GM12875 (cell line): ENCODE results near the gene PLEKHG2.
"Not testable (repeated sequence)": the region's sequence is repeated elsewhere in the genome, so short reads cannot be mapped to it uniquely, and the experiment has no call there.

Source experiments
- H3K4me3 ChIP-seq: one replicate; pipeline ENCODE4 v1.5.1; 2011; ENCODE audit warnings: low read depth, low read length, control low read depth
- CTCF ChIP-seq: IDR thresholded peaks from 2 replicates; pipeline ENCODE4 v1.5.1; 2011; ENCODE audit warnings: low read depth, mild to moderate bottlenecking, control low read depth, inconsistent platforms, low read length, moderate library complexity, borderline replicate concordance; ENCODE audit not compliant: insufficient read depth

PLEKHG2 gene

GRCh38 chr19:39370735-39371134, 41.7 kb upstream of the PLEKHG2 start:
- TF ChIP-seq CTCF: no peak

GRCh38 chr19:39372047-39372802, 40.2 kb upstream of the PLEKHG2 start:
- no peak overlapping the region for H3K4me3 ChIP-seq
- no peak for TF ChIP-seq CTCF

More at GRCh38 chr19:39370735-39371134, 41.7 kb upstream of the PLEKHG2 start:
- no peak overlapping the region for H3K4me3 ChIP-seq

- no peak for TF ChIP-seq CTCF
- H3K4me3 ChIP-seq: no peak overlapping the region
Observed at GRCh38 chr19:39372941-39373340, 39.5 kb upstream of the PLEKHG2 start.

GRCh38 chr19:39375929-39376328, 36.5 kb upstream of the PLEKHG2 start:
- H3K4me3 ChIP-seq: no peak overlapping the region
- TF ChIP-seq CTCF: no peak

GRCh38 chr19:39377373-39378362, 34.8 kb upstream of the PLEKHG2 start:
- no peak overlapping the region for H3K4me3 ChIP-seq
- no peak for TF ChIP-seq CTCF

- not testable (repeated sequence) for H3K4me3 ChIP-seq
Observed at GRCh38 chr19:39379366-39379765, 33.1 kb upstream of the PLEKHG2 start.

- H3K4me3 ChIP-seq: no peak overlapping the region
- no peak for TF ChIP-seq CTCF
Observed at GRCh38 chr19:39379865-39380396, 32.5 kb upstream of the PLEKHG2 start.
